GM12878 (cell line): ENCODE data around the gene HDHD3. TPM values are rescaled to one million over a fixed set of nuclear protein-coding genes. Genes with fewer than 3 reads are reported as not detected.

Experiments
- ATAC-seq: fragments of 200-7000 bp; cut with Tn5 transposase; 3 replicates; pipeline ENCODE4 v1.9.1; 2020; ENCODE audit warnings: mild to moderate bottlenecking, moderate library complexity
- BruUV-seq: library from RNA; stranded (reverse); fragments of 400-500 nt; replicated peaks from 2 replicates; lab custom pipeline; 2021; lab: Mats Ljungman, UMichigan
- CTCF ChIA-PET: fragments of 300-600 bp; sonication (Branson Sonifier 250); formaldehyde crosslinking; extraction: SDS; loops from one replicate; lab custom pipeline; 2021; ENCODE audit warnings: inconsistent platforms; lab: Yijun Ruan, JAX
- POLR2A ChIA-PET: fragments of 350-600 bp; formaldehyde crosslinking; extraction: SDS; loops from one replicate; lab custom pipeline; 2021; ENCODE audit warnings: inconsistent platforms; lab: Charles Lee
- RAD21 ChIA-PET: fragments of 300-600 bp; sonication (Branson Sonifier 250); formaldehyde crosslinking; loops from one replicate; lab custom pipeline; 2023; ENCODE audit warnings: antibody characterized with exemption; ENCODE audit not compliant: unreplicated experiment; lab: Charles Lee
- SMC1A ChIA-PET: fragments of 300-600 bp; sonication (Branson Sonifier 250); formaldehyde crosslinking; loops from one replicate; lab custom pipeline; 2023; ENCODE audit not compliant: unreplicated experiment, uncharacterized antibody; lab: Charles Lee
- DNase-seq: peaks from one replicate; pipeline ENCODE4 v3.0.0-alpha.2; 2011; ENCODE audit warnings: low read depth, low spot score
- FAIRE-seq: peaks from 3 replicates; lab custom pipeline; 2011; peaks lifted over from hg19 to GRCh38; lab: Jason Lieb, UNC
- H2AFZ ChIP-seq: 2 replicates; pipeline ENCODE4 v1.6.0; 2011; ENCODE audit warnings: low read depth, low read length, control low read depth; ENCODE audit not compliant: control insufficient read depth
- H3K27ac ChIP-seq: 2 replicates; pipeline ENCODE4 v1.5.1; 2011; ENCODE audit warnings: control low read depth; ENCODE audit not compliant: control insufficient read depth, insufficient read depth
- H3K27me3 ChIP-seq, 2 experiments: replicated peaks in 1 of 2; 2 replicates each; pipeline versions ENCODE4 v1.6.0 to v1.6.1; 2011; ENCODE audit warnings: low read length in 1 of 2; ENCODE audit not compliant: control insufficient read depth in 2 of 2, insufficient read depth in 2 of 2
- H3K36me3 ChIP-seq, 2 experiments: 2 replicates each; pipeline ENCODE4 v1.5.1; 2011; ENCODE audit warnings: low read length in 1 of 2; ENCODE audit not compliant: control insufficient read depth in 2 of 2, insufficient read depth in 2 of 2
- H3K4me1 ChIP-seq: 2 replicates; pipeline ENCODE4 v1.6.1; 2011; ENCODE audit warnings: mild to moderate bottlenecking, low read length, moderate library complexity, mixed read lengths; ENCODE audit not compliant: control insufficient read depth, insufficient read depth
- H3K4me2 ChIP-seq: 2 replicates; pipeline ENCODE4 v1.6.0; 2011; ENCODE audit warnings: control low read depth; ENCODE audit not compliant: control insufficient read depth, insufficient read depth
- H3K4me3 ChIP-seq: fragments of 200-600 bp; sonication (generic); 2 replicates; pipeline ENCODE4 v1.5.1; 2016
- H3K79me2 ChIP-seq: 2 replicates; pipeline ENCODE4 v1.6.0; 2011; ENCODE audit warnings: low read length; ENCODE audit not compliant: control insufficient read depth, insufficient read depth
- H3K9ac ChIP-seq: 2 replicates; pipeline ENCODE4 v1.8.0; 2011; ENCODE audit warnings: low read length, control low read depth, mixed read lengths; ENCODE audit not compliant: control insufficient read depth, insufficient read depth
- H3K9me3 ChIP-seq: replicated peaks from 3 replicates; pipeline ENCODE4 v1.5.1; 2011; ENCODE audit warnings: mild to moderate bottlenecking, low read length; ENCODE audit not compliant: control insufficient read depth, insufficient read depth
- H4K20me1 ChIP-seq: 2 replicates; pipeline ENCODE4 v1.6.0; 2011; ENCODE audit not compliant: control insufficient read depth, insufficient read depth
- BHLHE40 ChIP-seq, 2 experiments: fragments of 450-650 bp in 1 of 2; IDR thresholded peaks; 2 replicates each; pipeline ENCODE4 v1.6.1; 2011 to 2017; ENCODE audit warnings: low read depth in 2 of 2, borderline replicate concordance in 1 of 2, improper control_type of control experiment in 1 of 2, low read length in 1 of 2, mild to moderate bottlenecking in 1 of 2
- CHD2 ChIP-seq: IDR thresholded peaks from 2 replicates; pipeline ENCODE4 v1.6.1; 2011; ENCODE audit warnings: low read depth, low read length, improper control_type of control experiment, borderline replicate concordance
- JUNB ChIP-seq: IDR thresholded peaks from 2 replicates; pipeline ENCODE4 v1.6.1; 2016; ENCODE audit warnings: antibody characterized with exemption, mild to moderate bottlenecking
- NFIC ChIP-seq: IDR thresholded peaks from 2 replicates; pipeline ENCODE4 v1.6.1; 2012; ENCODE audit warnings: low read depth, mild to moderate bottlenecking, inconsistent platforms, low read length, moderate library complexity
- RELA ChIP-seq: fragments of 450-650 bp; IDR thresholded peaks from 2 replicates; pipeline ENCODE4 v1.8.0; 2014; ENCODE audit warnings: borderline replicate concordance; ENCODE audit not compliant: partially characterized antibody
- SRF ChIP-seq, 2 experiments: IDR thresholded peaks; 2 replicates each; pipeline ENCODE4 v1.6.1; 2011; ENCODE audit warnings: low read depth in 2 of 2, low read length in 2 of 2, mild to moderate bottlenecking in 1 of 2, moderate library complexity in 1 of 2
- ZBTB40 ChIP-seq: fragments of 450-650 bp; IDR thresholded peaks from 2 replicates; pipeline ENCODE4 v1.6.1; 2016; ENCODE audit warnings: mild to moderate bottlenecking, moderate library complexity, borderline replicate concordance
- ZNF687 ChIP-seq: fragments of 450-650 bp; IDR thresholded peaks from 2 replicates; pipeline ENCODE4 v1.6.1; 2017; ENCODE audit warnings: mild to moderate bottlenecking, moderate library complexity
- WGBS: methylation state at CpG from one replicate; pipeline ENCODE4 v1.1.6; 2016; ENCODE audit warnings: low lambda C conversion rate; ENCODE audit not compliant: insufficient replicate concordance, insufficient coverage; ENCODE audit errors: missing lambda C conversion rate; 5-methylcytosine and 5-hydroxymethylcytosine counted together
- in situ Hi-C: fragments of 300-500 bp; cut with MboI; formaldehyde crosslinking; loops from 9 replicates; pipeline ENCODE4 v1.14.3; 2018; ENCODE audit warnings: mixed read lengths
- intact Hi-C: fragments of 100-400 bp; cut with micrococcal nuclease; formaldehyde crosslinking; loops from one replicate; pipeline ENCODE4 v1.14.2; 2022; ENCODE audit not compliant: unreplicated experiment
- polyA plus RNA-seq, 11 experiments: library from polyadenylated mRNA; depleted of rRNA in 4 of 11; unstranded in 6 of 11; stranded (reverse) in 5 of 11; fragments of >200 nt; fragmentation: Nextera tagmentation in 4 of 11; fragmentation: Illumina TruSeq in 1 of 11; extraction: Ambion mirVana in 4 of 11; extraction: Trizol in 1 of 11; gene quantifications; 1 replicate in 1 of 11; 2 replicates in 10 of 11; pipeline versions ENCODE4 v1.2.1 to v1.2.3, GENCODE V29; 2011 to 2016; ENCODE audit warnings: inconsistent platforms in 2 of 11, missing spikeins in 2 of 11, low read depth in 1 of 11
- total RNA-seq, 4 experiments: library from RNA; depleted of rRNA in 3 of 4; stranded (reverse); fragments of >200 nt in 3 of 4; fragmentation: Illumina TruSeq in 1 of 4; extraction: Trizol in 1 of 4; gene quantifications; 2 replicates each; pipeline versions ENCODE4 v1.2.1 to v1.2.3, GENCODE V29; 2013 to 2021

HDHD3 gene
- total and polyA plus RNA-seq, 10 of the 15 experiments (the other 5 are each of a cell fraction or from before 2014, with no cell fraction given), result 1.3 to 29.4 (median 17.9) TPM

GRCh38 chr9:113403646-113404045 lies 26.9 kb upstream of the HDHD3 start:
- no peaks in the 10 kb centered on the region for H4K20me1 ChIP-seq
- SMC1A ChIA-PET, result interaction anchor here (1.0 to 7.6 kb wide), 10 partner anchors 10 to 253 kb away, joined by 3 to 46 read pairs (median 4); partner anchors contain the start of genes CDC26 and PRPF4
- DNase-seq (no peak), ATAC-seq (no peak), FAIRE-seq (no peak)
- no TSS peak for BruUV-seq
- peaks cover 5% of the 10 kb centered on the region for H3K79me2 ChIP-seq
- no peaks in the 10 kb centered on the region for H3K9me3 ChIP-seq
- H3K9ac ChIP-seq, result no peak overlapping the region
- RAD21 ChIA-PET, result interaction anchor here (0.9 to 2.9 kb wide), 5 partner anchors 27 to 254 kb away, joined by 3 to 15 read pairs (median 5); partner anchors contain the start of genes CDC26, HDHD3 and PRPF4
- intact Hi-C loops, result loop anchor here (10.0 kb wide), 2 partner anchors 189 to 1051 kb away; no protein-coding TSS in a partner anchor
- H3K27me3 ChIP-seq, result no peaks in the 10 kb centered on the region
- no peak overlapping the region for H3K27ac ChIP-seq
- CTCF ChIA-PET, result interaction anchor here (0.6 to 9.2 kb wide), 14 partner anchors 9 to 253 kb away, joined by 3 to 96 read pairs (median 7); partner anchors contain the start of genes CDC26, PRPF4 and WDR31
- H2AFZ ChIP-seq, result no peak overlapping the region
- POLR2A ChIA-PET, result interaction anchor here (1.1 kb wide), 1 partner anchor 128 kb away, joined by 4 read pairs; the partner anchor contains the start of genes CDC26 and PRPF4
- H3K36me3 ChIP-seq, result peaks cover 0 to 10% of the 10 kb centered on the region in 2 experiments; a peak in 1 of 4 replicates
- no peak for TF ChIP-seq CHD2
- TF ChIP-seq RELA, result no peak
- TF ChIP-seq SRF (IDR thresholded peaks at IDR 0.05; ENCODE audit: low read depth in 2 of 2, low read length in 2 of 2), result no peak
- TF ChIP-seq NFIC, result no peak
- TF ChIP-seq BHLHE40 (IDR thresholded peaks at IDR 0.05; ENCODE audit: borderline replicate concordance in 1 of 2, low read depth in 2 of 2, low read length in 1 of 2), result no peak
- TF ChIP-seq JUNB, result no peak
- TF ChIP-seq ZBTB40, result no peak
- no peak for TF ChIP-seq ZNF687
- in situ Hi-C loops, result no loop called here
- no peak overlapping the region for H3K4me2 ChIP-seq
- H3K4me1 ChIP-seq, result peaks cover under 1% of the 10 kb centered on the region; the same call in 1 of the 2 replicates
- WGBS, result 19% methylated on average over 2 of the region's 2 CpGs
- H3K4me3 ChIP-seq, result no peak overlapping the region
